NCI-H345 treated with DMSO at 0.1 percent for 48 hours (cell line): Measurements from ENCODE around the gene EMSY.

ENCODE experiments used
- DNase-seq: peaks from one replicate; lab custom pipeline; 2025; ENCODE audit not compliant: unreplicated experiment; lab: John Stamatoyannopoulos, UW

Gene EMSY

DNA sequence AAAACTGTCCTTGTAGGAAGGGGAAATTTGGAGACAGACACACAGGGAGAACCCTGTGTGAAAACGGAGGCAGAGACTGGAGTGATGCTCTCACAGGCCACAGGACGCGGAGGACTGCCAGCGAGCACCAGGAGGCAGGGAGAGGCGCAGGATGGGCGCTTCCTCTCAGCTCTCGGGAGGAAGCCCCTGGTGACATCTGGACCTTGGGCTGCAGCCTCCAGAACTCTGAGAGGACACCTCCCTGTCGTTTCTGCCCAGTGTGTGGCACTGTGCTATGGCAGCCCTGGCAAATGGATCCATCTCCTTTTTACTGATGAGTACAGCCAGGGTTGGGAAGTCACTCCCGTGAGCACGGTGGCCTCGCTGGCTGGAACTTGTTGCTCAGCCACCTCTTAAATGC lies 151.8 kb downstream of the EMSY start:
- DNase-seq: no peak

DNA sequence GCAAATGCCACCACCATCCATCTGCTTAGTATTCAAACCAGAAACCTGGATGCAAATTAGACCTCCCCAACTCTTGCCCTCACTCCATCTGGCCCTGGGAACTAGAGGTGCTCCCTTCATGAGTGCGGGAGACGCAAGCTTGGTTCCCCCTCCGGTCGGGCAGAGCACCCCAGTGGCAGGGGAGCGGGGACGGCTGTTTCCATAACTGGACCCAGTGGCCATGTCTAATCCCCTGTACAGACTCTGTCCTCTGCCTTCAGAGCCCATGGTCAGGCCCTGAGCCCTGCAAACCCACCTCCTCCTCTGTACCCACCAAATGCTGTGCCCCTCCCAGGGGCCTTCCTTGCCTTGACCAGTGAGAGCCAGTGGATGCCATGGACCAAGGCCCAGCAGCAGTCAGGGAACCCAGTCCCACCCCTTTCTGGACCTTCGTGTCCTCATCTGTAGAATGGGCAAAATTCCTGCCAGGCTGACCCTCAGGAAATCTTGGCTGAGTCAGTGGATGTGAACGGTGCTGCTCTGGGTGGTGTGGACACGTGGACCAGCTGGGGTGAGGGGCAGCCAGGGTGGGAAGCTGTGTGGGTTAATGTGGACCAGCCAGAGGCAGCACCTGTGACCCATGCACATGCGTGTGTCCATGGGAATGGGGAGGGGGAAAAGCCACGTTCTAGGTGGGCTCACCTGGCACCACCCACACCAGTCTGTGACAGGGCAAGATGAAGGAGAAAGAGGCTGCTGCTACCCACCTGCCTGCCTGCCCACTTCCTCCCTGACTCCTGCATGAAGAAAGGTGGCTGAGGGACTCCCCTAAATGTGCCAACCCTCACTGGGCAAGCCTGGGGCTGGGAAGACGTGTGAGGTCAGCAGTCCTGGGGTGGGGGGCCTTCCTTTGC lies 153.0 kb downstream of the EMSY start:
- DNase-seq: no peak

DNA sequence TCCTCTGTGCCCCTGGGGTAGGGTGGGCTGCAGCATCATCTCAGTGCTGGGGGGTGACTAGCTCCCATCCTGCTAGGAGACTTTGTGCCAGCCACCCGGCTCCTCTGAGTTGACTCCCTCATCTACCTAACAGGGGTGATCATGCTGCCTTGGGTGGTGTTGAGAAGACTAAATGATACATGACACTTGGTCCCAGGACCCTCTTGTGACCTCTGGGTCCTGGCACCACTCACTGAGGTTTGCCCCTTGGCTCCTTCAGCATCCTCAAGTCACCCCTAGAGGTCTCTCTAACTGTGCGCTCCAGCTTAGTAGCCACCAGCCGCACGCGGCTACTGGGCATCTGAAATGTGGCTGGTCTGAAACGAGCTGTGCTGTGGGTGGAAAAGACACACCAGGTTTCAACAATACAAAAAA lies 153.6 kb downstream of the EMSY start:
- no peak for DNase-seq

DNA sequence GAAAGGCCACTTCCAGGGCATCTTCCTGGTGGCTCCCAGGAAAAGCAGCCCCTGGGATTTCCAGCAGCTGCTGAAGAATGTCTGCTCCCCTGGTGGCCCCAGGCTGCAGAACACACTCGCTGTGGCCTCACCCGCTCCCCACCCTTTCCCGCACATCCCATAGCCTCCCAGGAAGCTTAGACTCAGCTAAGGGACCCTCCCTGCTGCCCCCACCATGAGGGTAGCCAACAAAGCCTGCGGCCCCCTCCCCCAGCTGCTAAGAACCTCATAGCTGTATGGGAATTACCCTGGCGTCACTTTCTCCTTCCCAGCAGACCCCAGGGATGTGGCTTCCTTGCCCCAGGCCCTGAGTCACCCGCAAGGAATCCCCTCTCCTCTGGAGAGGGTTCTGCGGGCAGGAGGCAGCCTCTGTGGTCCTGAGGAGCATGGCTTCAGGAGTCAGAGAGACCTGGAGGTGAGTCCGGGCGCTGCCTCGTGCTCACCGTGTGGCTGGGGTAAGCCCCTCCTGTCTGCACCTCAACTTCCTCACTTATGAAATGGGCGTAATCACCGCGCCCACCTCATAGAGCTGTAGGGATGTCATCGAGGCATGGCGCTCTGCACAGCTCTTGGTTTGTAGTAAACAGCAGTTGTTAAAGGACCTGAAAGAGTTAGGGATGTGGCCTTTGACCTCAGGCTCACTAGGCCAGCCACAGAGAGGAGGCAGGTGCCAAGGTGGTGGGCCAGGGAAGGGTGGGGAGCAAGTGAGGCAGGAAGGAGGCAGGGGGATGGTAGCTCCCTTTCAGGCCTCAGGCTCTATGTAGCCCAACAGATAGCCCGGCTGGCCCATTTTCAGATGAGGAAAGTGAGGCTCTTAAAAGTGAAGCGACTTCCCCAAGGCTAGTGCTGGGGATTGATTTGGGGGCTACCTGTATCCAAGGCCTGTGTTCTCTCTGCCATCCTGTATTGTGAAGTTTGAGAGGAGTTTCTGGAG lies 154.5 kb downstream of the EMSY start:
- no peak for DNase-seq

DNA sequence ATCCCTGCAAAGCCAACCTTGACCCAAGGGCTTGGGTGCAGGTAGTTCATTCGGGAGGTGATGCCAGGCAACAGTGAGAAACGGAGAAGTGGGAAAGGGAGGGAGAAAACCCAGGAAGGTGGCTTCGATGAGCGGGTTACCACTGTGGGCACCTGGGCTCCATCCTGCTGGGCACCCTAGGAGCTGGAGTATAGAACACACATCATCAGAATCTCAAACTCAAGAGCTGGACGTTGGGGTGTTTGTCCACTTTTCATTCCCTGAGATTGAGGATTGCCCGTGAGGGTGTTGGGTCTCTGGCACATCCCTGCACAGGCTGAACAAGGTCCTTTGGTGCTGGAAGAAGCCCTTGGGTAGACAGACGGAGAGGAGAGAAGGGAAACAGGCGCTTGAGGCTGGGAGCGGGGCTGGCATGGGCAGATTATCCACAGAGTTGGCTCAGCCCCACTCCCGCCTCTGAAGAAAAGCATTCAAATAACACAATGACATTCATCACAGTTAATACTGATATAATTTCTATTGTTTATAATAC lies 155.4 kb downstream of the EMSY start:
- DNase-seq: no peak

DNA sequence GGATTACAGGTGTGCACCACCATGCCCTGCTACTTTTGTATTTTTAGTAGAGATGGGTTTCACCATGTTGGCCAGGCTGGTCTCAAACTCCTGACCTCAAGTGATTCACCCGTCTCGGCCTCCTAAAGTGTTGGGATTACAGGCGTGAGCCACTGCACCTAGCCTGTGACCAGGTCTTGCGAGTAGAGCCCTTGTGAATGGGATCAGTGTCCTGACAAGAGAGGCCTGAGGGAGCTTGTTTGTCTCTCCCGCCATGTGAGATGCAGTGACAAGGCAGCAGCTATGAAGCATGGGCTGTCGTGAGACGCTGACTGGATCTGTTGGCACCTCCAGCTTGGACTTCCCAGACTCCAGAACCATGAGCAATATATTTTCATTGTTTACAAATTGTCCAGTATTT lies 156.5 kb downstream of the EMSY start:
- DNase-seq: no peak

DNA sequence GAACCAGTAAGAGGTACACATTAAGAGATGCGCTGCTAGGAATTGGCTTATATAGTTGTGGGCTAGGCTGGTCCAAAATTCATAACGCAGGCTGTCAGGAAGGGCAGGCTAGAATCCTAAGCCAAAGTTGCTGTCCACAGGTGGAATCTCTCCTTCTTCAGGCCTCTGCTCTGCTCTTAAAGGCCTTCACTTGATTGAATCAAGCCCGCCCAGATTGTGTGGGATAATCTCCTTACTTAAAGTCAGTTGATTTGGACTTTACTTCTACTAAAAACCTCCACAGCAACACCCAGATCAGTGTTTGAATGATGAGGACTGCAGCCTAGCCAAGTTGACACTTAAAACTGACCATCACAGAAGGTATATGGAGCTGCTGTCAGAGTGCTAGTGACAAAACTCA lies 156.9 kb downstream of the EMSY start:
- DNase-seq: no peak

DNA sequence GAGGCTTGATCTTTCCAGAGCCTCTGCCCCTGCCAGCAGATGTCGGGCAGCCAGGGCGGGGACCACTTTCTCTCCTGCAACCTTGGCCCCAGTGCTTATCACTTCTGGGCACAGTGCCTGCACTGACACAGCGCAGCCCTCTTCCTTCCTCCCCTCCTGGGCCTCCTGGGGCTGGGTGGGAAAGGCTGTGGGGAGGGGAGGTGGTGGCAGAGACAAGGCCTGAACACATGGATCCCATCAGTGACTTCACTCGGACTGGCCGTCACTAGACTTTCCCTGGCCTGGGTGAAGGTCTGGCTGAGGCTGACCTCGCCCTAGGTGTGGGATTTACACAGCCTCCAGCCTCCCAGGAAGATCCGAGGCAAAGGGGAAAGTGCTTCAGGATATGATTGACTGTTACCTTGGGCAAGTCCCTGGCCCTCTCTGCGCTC lies 157.6 kb downstream of the EMSY start:
- DNase-seq: no peak
